HepG2 (cell line): ENCODE results near the gene C2orf49. TPM values are rescaled to one million over a fixed set of nuclear protein-coding genes. Genes with fewer than 3 reads are reported as not detected.

Source experiments
- CEBPB ChIP-seq: IDR thresholded peaks from 2 replicates; pipeline ENCODE4 v1.6.1; 2011; ENCODE audit warnings: low read depth, low read length, improper control_type of control experiment, borderline replicate concordance
- CHD4 ChIP-seq: fragments of 200-600 bp; sonication (generic); IDR thresholded peaks from 2 replicates; pipeline ENCODE4 v1.7.0; 2017; ENCODE audit warnings: mild to moderate bottlenecking, low read length, borderline replicate concordance
- DNMT3B ChIP-seq: conservative IDR thresholded peaks from 2 replicates; pipeline ENCODE4 v1.6.1; 2016; ENCODE audit warnings: missing biosample characterization, control low read depth
- GATAD1 ChIP-seq: IDR thresholded peaks from 2 replicates; pipeline ENCODE4 v1.6.1; 2016; ENCODE audit warnings: missing genetic modification reagents, missing compliant biosample characterization
- JUNB ChIP-seq: sonication (generic); formaldehyde crosslinking; IDR thresholded peaks from 2 replicates; pipeline ENCODE4 v1.8.0; 2022; ENCODE audit warnings: missing genetic modification reagents, mild to moderate bottlenecking, borderline replicate concordance
- NONO ChIP-seq, 2 experiments: fragments of 450-650 bp in 1 of 2; sonication (generic) in 1 of 2; formaldehyde crosslinking in 1 of 2; IDR thresholded peaks in 1 of 2; conservative IDR thresholded peaks in 1 of 2; 2 replicates each; pipeline versions ENCODE4 v1.6.1 to v1.8.0; 2017 to 2022; ENCODE audit warnings: mild to moderate bottlenecking in 1 of 2, missing genetic modification reagents in 1 of 2, moderate library complexity in 1 of 2
- RFX1 ChIP-seq: fragments of 450-650 bp; IDR thresholded peaks from 2 replicates; pipeline ENCODE4 v1.6.1; 2017
- UBTF ChIP-seq: sonication (generic); formaldehyde crosslinking; IDR thresholded peaks from 2 replicates; pipeline ENCODE4 v1.4.0; 2020; ENCODE audit warnings: mild to moderate bottlenecking, missing genetic modification reagents
- ZBTB34 ChIP-seq: sonication (generic); formaldehyde crosslinking; IDR thresholded peaks from 2 replicates; pipeline ENCODE4 v1.8.0; 2022; ENCODE audit warnings: mild to moderate bottlenecking, missing genetic modification reagents
- ZFP62 ChIP-seq: sonication (generic); formaldehyde crosslinking; IDR thresholded peaks from 2 replicates; pipeline ENCODE4 v1.4.0; 2020; ENCODE audit warnings: missing genetic modification reagents
- ZNF883 ChIP-seq: sonication (generic); formaldehyde crosslinking; IDR thresholded peaks from 2 replicates; pipeline ENCODE4 v1.5.1; 2020; ENCODE audit warnings: mild to moderate bottlenecking, missing genetic modification reagents; ENCODE audit errors: not compliant biosample characterization
- polyA plus RNA-seq, 8 experiments: library from polyadenylated mRNA; depleted of rRNA in 3 of 8; stranded (reverse) in 7 of 8; unstranded in 1 of 8; fragments of >200 nt; fragmentation: Illumina TruSeq in 4 of 8; extraction: Trizol in 4 of 8; gene quantifications; 2 replicates each; pipeline versions ENCODE4 v1.2.1 to v1.2.3, GENCODE V29; 2011 to 2016; ENCODE audit warnings: low read depth in 4 of 8, missing spikeins in 1 of 8, mixed read lengths in 1 of 8; ENCODE audit not compliant: insufficient read depth in 1 of 8
- total RNA-seq, 5 experiments: library from RNA; depleted of rRNA; stranded (reverse); fragments of >200 nt; fragmentation: Illumina TruSeq; extraction: Trizol; gene quantifications; 2 replicates each; pipeline ENCODE4 v1.2.3, GENCODE V29; 2016; ENCODE audit warnings: low read depth in 1 of 5
- TF ChIP-seq, protein P1 (sequence below): fragments of 450-650 bp; IDR thresholded peaks from 2 replicates; pipeline ENCODE4 v1.6.1; 2016
- TF ChIP-seq, protein P2 (sequence below): sonication (generic); formaldehyde crosslinking; IDR thresholded peaks from 2 replicates; pipeline ENCODE4 v1.4.0; 2020; ENCODE audit warnings: missing genetic modification reagents, borderline replicate concordance

C2orf49 gene
- total and polyA plus RNA-seq, 2 of the 13 experiments (the other 11 are each of a cell fraction or from before 2014, with no cell fraction given), result 24.7 to 28.8 TPM

- TF ChIP-seq UBTF (CRISPR knock-in tag), result peak; percentile 53
- no peak for TF ChIP-seq JUNB
- TF ChIP-seq DNMT3B (CRISPR knock-in tag), result 0 out of 2 replicates have a peak, but pooled peaks have one; percentile 32
- peak; percentile 78; the same call in 1 of the 2 replicates for TF ChIP-seq ZBTB34 (CRISPR knock-in tag)
- TF ChIP-seq RFX1, result peak; percentile 74
- no peak for TF ChIP-seq CHD4
- TF ChIP-seq ZFP62, result no peak
- TF ChIP-seq, protein P1, sequence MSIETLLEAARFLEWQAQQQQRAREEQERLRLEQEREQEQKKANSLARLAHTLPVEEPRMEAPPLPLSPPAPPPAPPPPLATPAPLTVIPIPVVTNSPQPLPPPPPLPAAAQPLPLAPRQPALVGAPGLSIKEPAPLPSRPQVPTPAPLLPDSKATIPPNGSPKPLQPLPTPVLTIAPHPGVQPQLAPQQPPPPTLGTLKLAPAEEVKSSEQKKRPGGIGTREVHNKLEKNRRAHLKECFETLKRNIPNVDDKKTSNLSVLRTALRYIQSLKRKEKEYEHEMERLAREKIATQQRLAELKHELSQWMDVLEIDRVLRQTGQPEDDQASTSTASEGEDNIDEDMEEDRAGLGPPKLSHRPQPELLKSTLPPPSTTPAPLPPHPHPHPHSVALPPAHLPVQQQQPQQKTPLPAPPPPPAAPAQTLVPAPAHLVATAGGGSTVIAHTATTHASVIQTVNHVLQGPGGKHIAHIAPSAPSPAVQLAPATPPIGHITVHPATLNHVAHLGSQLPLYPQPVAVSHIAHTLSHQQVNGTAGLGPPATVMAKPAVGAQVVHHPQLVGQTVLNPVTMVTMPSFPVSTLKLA, result peak; percentile 60
- TF ChIP-seq CEBPB, result 0 out of 2 replicates have a peak, but pooled peaks have one; percentile 35
- TF ChIP-seq GATAD1, result peak; percentile 99
- TF ChIP-seq ZNF883, result peak; percentile 62
- TF ChIP-seq NONO (IDR thresholded peaks at IDR 0.05), result no peak
- TF ChIP-seq NONO (CRISPR knock-in tag; conservative IDR thresholded peaks at IDR 0.05), result peak; percentile 66
- TF ChIP-seq, protein P2, sequence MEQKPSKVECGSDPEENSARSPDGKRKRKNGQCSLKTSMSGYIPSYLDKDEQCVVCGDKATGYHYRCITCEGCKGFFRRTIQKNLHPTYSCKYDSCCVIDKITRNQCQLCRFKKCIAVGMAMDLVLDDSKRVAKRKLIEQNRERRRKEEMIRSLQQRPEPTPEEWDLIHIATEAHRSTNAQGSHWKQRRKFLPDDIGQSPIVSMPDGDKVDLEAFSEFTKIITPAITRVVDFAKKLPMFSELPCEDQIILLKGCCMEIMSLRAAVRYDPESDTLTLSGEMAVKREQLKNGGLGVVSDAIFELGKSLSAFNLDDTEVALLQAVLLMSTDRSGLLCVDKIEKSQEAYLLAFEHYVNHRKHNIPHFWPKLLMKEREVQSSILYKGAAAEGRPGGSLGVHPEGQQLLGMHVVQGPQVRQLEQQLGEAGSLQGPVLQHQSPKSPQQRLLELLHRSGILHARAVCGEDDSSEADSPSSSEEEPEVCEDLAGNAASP (CRISPR knock-in tag), result peak; percentile 98
Observed at GRCh38 chr2:105337122-105338019, at the start of gene C2orf49 (continued).
